ENCODE measurements around the gene NPTX1.

DNA sequence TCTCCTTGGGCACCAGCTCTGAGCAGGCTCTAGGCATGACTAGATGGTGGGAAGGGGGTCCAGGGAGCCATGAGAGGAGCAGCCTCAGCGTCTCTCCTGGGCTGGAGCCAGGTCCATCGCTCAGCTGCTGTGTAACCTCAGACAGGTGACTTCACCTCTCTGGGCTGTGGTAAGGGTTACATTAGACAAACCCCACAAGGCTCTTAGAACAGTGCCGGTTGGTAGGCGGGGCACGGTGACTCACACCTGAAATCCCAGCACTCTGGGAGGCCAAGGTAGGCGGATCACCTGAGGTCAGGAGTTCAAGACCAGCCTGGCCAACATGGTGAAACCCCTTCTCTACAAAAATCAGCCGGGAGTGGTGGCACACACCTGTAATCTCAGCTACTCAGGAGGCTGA lies 18.1 kb upstream of the NPTX1 start:
- TF ChIP-seq TARDBP (IDR thresholded peaks at IDR 0.05) (no peak), ELF4 (IDR thresholded peaks at IDR 0.05) (no peak), FOXM1 (IDR thresholded peaks at IDR 0.05; ENCODE audit: borderline replicate concordance) (no peak), SP1 (IDR thresholded peaks at IDR 0.05) (no peak), LEF1 (IDR thresholded peaks at IDR 0.05; ENCODE audit: borderline replicate concordance) (no peak), FOXK2 (IDR thresholded peaks at IDR 0.05) (no peak)

All from HEK293T (cell line).